Measurements from ENCODE around the gene KAT2B. TPM values are rescaled to one million over a fixed set of nuclear protein-coding genes. Genes with fewer than 3 reads are reported as not detected.

The KAT2B gene
- total RNA-seq, 1 experiment from 2014 or later = 9.8 TPM

DNA sequence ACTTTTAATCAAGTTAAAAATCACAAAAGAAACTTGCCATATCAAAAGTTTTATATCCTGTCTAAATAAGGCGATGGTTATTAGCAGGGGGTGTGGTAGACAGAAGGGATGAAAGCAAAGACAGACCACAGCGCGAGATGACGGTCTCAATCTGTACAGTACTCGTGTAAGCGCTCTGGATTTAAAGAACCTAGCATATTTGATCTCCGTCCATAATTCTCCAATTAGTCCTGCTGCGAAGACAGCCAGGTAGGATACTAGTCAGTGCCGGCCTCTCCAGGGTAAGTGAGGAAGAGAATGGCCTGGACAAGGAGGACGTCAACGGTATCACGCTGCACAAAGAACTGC is 145.1 kb downstream of the KAT2B start:
- no peaks in the 10 kb centered on the region for H3K9me3 Mint-ChIP-seq (ENCODE audit: unreplicated experiment)
- ChIA-PET POLR2A (no interaction called here), CTCF (no interaction called here)
- Histone ChIP-seq H3K27me3 (replicated peaks; ENCODE audit: control insufficient read depth, insufficient read depth, low read length) (no peaks in the 10 kb centered on the region), H3K36me3 (ENCODE audit: control insufficient read depth, insufficient read depth, low read length) (no peaks in the 10 kb centered on the region), H3K4me1 (peaks cover 5% of the 10 kb centered on the region; the same call in 1 of the 2 replicates), H3K9me3 (no peaks in the 10 kb centered on the region), H3K4me3 (ENCODE audit: low read depth, low read length) (peak overlapping the region; percentile 92)
- no peaks in the 10 kb centered on the region for H3K4me1 Mint-ChIP-seq (ENCODE audit: low read depth, unreplicated experiment)
- TF ChIP-seq, protein P1, sequence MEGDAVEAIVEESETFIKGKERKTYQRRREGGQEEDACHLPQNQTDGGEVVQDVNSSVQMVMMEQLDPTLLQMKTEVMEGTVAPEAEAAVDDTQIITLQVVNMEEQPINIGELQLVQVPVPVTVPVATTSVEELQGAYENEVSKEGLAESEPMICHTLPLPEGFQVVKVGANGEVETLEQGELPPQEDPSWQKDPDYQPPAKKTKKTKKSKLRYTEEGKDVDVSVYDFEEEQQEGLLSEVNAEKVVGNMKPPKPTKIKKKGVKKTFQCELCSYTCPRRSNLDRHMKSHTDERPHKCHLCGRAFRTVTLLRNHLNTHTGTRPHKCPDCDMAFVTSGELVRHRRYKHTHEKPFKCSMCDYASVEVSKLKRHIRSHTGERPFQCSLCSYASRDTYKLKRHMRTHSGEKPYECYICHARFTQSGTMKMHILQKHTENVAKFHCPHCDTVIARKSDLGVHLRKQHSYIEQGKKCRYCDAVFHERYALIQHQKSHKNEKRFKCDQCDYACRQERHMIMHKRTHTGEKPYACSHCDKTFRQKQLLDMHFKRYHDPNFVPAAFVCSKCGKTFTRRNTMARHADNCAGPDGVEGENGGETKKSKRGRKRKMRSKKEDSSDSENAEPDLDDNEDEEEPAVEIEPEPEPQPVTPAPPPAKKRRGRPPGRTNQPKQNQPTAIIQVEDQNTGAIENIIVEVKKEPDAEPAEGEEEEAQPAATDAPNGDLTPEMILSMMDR (IDR thresholded peaks at IDR 0.05; ENCODE audit: insufficient read depth in 1 of 2, low read depth in 1 of 2, low read length in 1 of 2, severe bottlenecking in 1 of 2, unreplicated experiment in 1 of 2) = no peak
- BruUV-seq (replicated peaks) = no TSS peak
- DNase-seq = peak in 1 of 2 experiments; percentile 15
- peaks cover 3% of the 10 kb centered on the region for H3K36me3 Mint-ChIP-seq (ENCODE audit: insufficient read depth, unreplicated experiment)
- no peak overlapping the region for H3K27ac Mint-ChIP-seq (ENCODE audit: unreplicated experiment)
- intact Hi-C loops (cut with micrococcal nuclease; ENCODE audit: unreplicated experiment) = loop anchor here (1.0 to 5.0 kb wide), 3 partner anchors 137 to 238 kb away; partner anchors contain the start of gene RAB5A
- no peaks in the 10 kb centered on the region for H3K27me3 Mint-ChIP-seq (ENCODE audit: insufficient read depth, unreplicated experiment)
- H3K4me3 Mint-ChIP-seq (ENCODE audit: unreplicated experiment) = no peak overlapping the region

DNA sequence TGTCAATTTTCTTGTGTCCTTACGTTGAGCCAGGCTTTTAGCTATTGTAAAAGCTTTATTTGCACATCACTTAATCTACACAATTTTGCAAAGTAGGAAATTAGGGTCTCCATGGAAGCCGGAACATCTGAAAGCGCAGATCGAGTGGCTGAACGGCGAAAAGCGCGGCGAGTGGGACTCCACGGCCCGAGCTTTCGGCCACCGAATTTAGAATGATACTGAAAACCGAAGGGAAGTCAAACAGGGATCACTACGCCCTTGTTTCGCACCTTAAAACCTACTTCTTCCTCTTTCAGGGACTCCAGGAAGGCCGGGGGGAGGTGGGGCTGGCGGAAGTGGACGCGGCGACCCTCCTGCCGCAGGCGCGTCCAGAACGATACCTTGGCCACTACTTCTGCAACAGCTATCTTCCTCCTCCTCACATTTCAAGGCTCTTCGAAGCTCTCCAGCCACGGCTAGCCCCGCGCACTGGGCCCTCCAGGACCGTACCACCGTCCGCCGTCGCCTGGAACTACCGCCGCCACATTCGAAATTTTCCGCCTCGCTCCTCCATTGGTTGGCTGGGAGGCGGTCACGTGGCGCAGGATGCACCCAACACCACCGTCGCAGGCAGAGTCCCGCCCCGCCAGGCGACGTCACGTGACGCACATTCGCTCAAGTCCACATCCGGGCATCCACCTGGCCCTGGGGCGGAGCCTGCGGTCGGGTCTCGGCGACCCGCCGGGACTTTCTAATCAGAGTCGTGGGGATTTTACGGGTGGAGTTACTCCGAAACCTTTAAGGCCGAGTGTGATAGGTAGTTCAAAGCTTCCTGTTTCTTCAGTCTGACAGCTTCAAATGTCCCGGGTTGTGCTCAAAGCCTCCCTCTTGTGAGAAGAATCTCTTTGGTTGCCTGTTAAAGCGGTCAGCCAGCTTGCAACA is 145.7 kb downstream of the KAT2B start, which contains the start of gene SGO1:
Gene SGO1 (minus strand): TSS at position 528 of the 921 bp plus-strand sequence. CDS start 2,179 bp downstream, outside the sequence.
- POLR2A ChIA-PET = interaction anchor here (0.6 to 1.2 kb wide), 9 partner anchors 10 to 238 kb away, joined by 3 to 11 read pairs (median 5); no protein-coding TSS in a partner anchor
- Mint-ChIP-seq H3K27ac (ENCODE audit: unreplicated experiment) (no peak within 1 kb of the TSS), H3K4me3 (ENCODE audit: unreplicated experiment) (no peak within 1 kb of the TSS), H3K9me3 (ENCODE audit: unreplicated experiment) (no peaks in the 10 kb centered on the region), H3K36me3 (ENCODE audit: insufficient read depth, unreplicated experiment) (no peaks in the 10 kb centered on the region), H3K27me3 (ENCODE audit: insufficient read depth, unreplicated experiment) (no peaks in the 10 kb centered on the region), H3K4me1 (ENCODE audit: low read depth, unreplicated experiment) (no peaks in the 10 kb centered on the region)
- TF ChIP-seq, protein P1 (IDR thresholded peaks at IDR 0.05; ENCODE audit: insufficient read depth in 1 of 2, low read depth in 1 of 2, low read length in 1 of 2, severe bottlenecking in 1 of 2, unreplicated experiment in 1 of 2) = no peak
- CTCF ChIA-PET = no interaction called here
- peak; percentile 98 for DNase-seq
- peaks cover 5% of the 10 kb centered on the region; the same call in 1 of the 2 replicates for H3K4me1 ChIP-seq
- H3K36me3 ChIP-seq (ENCODE audit: control insufficient read depth, insufficient read depth, low read length) = no peaks in the 10 kb centered on the region
- H3K9me3 ChIP-seq = no peaks in the 10 kb centered on the region
- no peaks in the 10 kb centered on the region for H3K27me3 ChIP-seq (replicated peaks; ENCODE audit: control insufficient read depth, insufficient read depth, low read length)
- TSS peak; percentile 73 for BruUV-seq (replicated peaks)
- intact Hi-C loops (cut with micrococcal nuclease; ENCODE audit: unreplicated experiment) = loop anchor here (1.0 to 5.0 kb wide), 3 partner anchors 136 to 239 kb away; partner anchors contain the start of gene RAB5A
- H3K4me3 ChIP-seq (ENCODE audit: low read depth, low read length) = peak within 1 kb of the TSS; percentile 92

DNA sequence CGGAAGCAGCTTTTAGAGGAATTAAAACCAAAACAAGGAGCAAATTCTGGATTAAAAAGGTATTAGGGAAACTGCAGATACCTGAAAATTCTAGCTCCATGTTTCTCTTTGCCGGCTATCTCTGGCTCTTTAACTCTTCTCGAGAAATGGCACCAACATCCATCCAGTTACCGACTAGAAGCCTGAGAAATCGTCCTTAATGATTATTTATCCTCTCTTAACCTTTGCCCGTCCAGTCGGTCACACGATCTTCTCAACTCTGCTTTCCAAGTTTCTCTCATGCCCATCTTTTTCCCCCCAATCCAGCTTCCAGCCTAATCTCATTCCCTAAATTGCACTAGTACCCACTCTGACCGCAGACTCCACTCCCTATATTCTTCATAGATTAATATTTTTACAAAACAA is 146.4 kb downstream of the KAT2B start:
- Histone ChIP-seq H3K36me3 (ENCODE audit: control insufficient read depth, insufficient read depth, low read length) (no peaks in the 10 kb centered on the region), H3K4me3 (ENCODE audit: low read depth, low read length) (peak overlapping the region; percentile 59), H3K9me3 (no peaks in the 10 kb centered on the region), H3K27me3 (replicated peaks; ENCODE audit: control insufficient read depth, insufficient read depth, low read length) (no peaks in the 10 kb centered on the region), H3K4me1 (peaks cover 5% of the 10 kb centered on the region; the same call in 1 of the 2 replicates)
- POLR2A ChIA-PET = interaction anchor here (0.6 to 1.2 kb wide), 9 partner anchors 11 to 239 kb away, joined by 3 to 11 read pairs (median 5); no protein-coding TSS in a partner anchor
- no peaks in the 10 kb centered on the region for H3K4me1 Mint-ChIP-seq (ENCODE audit: low read depth, unreplicated experiment)
- TF ChIP-seq, protein P1 (IDR thresholded peaks at IDR 0.05; ENCODE audit: insufficient read depth in 1 of 2, low read depth in 1 of 2, low read length in 1 of 2, severe bottlenecking in 1 of 2, unreplicated experiment in 1 of 2) = no peak
- DNase-seq = no peak
- BruUV-seq (replicated peaks) = TSS peak; percentile 95
- intact Hi-C loops (cut with micrococcal nuclease; ENCODE audit: unreplicated experiment) = loop anchor here (5.0 kb wide), 2 partner anchors 136 to 239 kb away; partner anchors contain the start of gene RAB5A
- H3K4me3 Mint-ChIP-seq (ENCODE audit: unreplicated experiment) = no peak overlapping the region
- no peak overlapping the region for H3K27ac Mint-ChIP-seq (ENCODE audit: unreplicated experiment)
- H3K9me3 Mint-ChIP-seq (ENCODE audit: unreplicated experiment) = no peaks in the 10 kb centered on the region
- H3K36me3 Mint-ChIP-seq (ENCODE audit: insufficient read depth, unreplicated experiment) = no peaks in the 10 kb centered on the region
- CTCF ChIA-PET = no interaction called here
- no peaks in the 10 kb centered on the region for H3K27me3 Mint-ChIP-seq (ENCODE audit: insufficient read depth, unreplicated experiment)

Data from Caco-2 (cell line).